ENCODE measurements around the gene SLC8A1. TPM values are rescaled to one million over a fixed set of nuclear protein-coding genes. Genes with fewer than 3 reads are reported as not detected.
A peak's percentile ranks its signal among the peaks of the same experiment; 100 is the strongest.

SLC8A1 gene
- total RNA-seq, 2 donors from 2014 or later: 105 to 121 TPM

- DNase-seq (ENCODE audit: low spot score): no peak
- intact Hi-C loops (cut with DNase I): no loop called here
Observed at GRCh38 chr2:40341198-40341597, 110.7 kb downstream of the SLC8A1 start.

GRCh38 chr2:40339026-40339425, 112.9 kb downstream of the SLC8A1 start:
- intact Hi-C loops (cut with DNase I): no loop called here
- no peak for DNase-seq (ENCODE audit: low spot score)

GRCh38 chr2:40332191-40332826, 119.6 kb downstream of the SLC8A1 start:
- intact Hi-C loops (cut with DNase I): no loop called here
- no peak for DNase-seq (ENCODE audit: low spot score)

GRCh38 chr2:40330096-40330495, 121.8 kb downstream of the SLC8A1 start:
- intact Hi-C loops (cut with DNase I): no loop called here
- no peak for DNase-seq (ENCODE audit: low spot score)

GRCh38 chr2:40329739-40330030, 122.2 kb downstream of the SLC8A1 start:
- intact Hi-C loops (cut with DNase I): no loop called here

DNA sequence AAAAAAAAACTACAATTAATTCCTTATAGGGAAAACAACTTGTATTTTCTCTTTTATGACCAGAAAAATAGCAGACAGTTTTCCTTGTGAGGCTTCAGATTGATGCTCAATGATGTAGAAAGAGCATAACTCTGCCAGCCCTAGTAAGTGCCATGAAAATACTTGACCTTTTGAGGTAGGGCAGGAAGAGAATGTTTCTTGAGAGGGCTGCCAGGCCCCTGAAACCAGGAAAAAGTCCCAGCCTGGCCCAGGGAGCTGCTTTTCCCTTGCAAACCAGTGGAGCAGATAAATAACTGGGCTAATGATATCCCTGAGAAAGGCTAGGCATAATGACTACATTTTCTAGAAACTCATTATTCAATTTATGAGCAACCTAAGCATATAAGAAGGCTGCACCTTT, 126.8 kb downstream of the SLC8A1 start:
- intact Hi-C loops (cut with DNase I): no loop called here
- DNase-seq (ENCODE audit: low spot score): no peak

More at GRCh38 chr2:40329739-40330030, 122.2 kb downstream of the SLC8A1 start:
- DNase-seq (ENCODE audit: low spot score): no peak

GRCh38 chr2:40324656-40325055, 127.2 kb downstream of the SLC8A1 start:
- intact Hi-C loops (cut with DNase I): no loop called here
- DNase-seq (ENCODE audit: low spot score): no peak

DNA sequence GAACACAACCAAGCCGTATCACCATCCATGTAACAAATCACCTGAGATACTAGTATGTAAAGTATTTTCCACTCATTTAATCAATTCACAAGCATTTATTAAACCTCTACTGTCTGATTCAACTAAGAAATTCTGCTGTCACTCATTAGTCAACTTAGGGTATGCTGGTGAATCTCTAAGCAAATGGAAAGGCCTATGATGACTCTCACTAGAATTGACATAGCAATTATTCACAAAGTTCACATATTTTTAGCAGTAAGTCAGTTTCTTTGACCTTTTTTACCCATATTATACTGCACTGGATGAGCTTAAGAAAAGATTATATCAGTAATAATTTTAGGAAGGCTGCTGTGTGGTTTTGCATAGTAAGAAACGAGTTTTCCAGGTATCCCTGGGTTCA, 130.1 kb downstream of the SLC8A1 start:
- intact Hi-C loops (cut with DNase I): no loop called here
- DNase-seq (ENCODE audit: low spot score): no peak

- intact Hi-C loops (cut with DNase I): no loop called here
- no peak for DNase-seq (ENCODE audit: low spot score)
Observed at GRCh38 chr2:40321016-40321623, 130.8 kb downstream of the SLC8A1 start.

DNA sequence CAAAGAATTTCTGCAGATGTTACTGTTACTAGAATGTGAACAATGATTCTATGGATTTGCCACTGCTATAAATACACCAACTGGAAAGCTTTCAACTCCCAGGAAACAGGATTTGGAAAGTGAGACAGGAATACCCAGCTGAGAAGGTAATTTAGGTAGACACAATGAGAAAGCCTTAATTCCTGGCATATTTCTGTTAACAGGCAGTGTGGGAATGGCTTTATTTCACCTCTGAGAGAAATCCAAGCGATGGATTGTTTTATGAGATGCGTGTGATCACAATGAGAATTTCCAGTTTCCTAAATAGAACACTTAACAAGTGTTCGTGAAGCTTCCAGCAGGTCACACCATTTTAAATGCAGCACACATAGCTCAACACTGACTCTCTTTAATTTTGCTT, 133.0 kb downstream of the SLC8A1 start:
- intact Hi-C loops (cut with DNase I): no loop called here
- no peak for DNase-seq (ENCODE audit: low spot score)

DNA sequence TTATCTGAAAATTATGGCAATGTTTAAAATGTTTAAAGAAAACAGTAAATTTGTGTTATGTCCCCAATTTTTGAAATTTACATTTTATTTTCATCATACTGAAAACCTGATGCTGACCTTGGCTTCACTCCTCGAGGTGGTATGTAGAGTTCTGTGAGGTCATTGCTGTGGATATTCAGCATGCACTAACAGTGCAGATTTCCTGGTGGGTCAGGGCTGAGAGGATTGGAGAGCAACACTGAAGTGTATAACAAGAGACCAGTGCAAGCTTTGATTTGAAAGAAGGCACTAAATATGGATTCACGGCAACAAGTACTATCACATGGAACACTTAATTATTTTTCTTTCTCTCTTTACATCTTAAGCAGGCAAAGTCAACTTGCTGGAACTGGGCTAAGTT, 134.1 kb downstream of the SLC8A1 start:
- intact Hi-C loops (cut with DNase I): no loop called here
- no peak for DNase-seq (ENCODE audit: low spot score)

DNA sequence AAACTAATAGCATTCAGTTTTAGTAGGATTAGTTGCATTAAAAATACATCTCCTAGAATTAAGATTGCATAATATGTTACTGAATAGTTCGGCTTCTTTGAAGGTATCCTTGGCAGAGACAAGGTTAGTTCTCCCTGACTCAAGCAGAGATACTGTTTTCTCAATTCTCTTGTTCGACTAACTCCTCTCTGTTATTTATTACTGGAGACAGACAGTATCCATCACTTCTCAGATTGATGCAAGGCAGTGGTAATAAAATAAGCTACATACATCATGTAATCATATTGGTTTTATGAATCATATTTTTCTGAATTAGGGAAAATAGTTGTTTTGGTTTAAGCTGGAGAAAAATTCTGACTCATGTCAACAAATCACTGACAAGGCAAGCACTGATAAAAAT, 134.8 kb downstream of the SLC8A1 start:
- DNase-seq (ENCODE audit: low spot score): no peak
- intact Hi-C loops (cut with DNase I): no loop called here

DNA sequence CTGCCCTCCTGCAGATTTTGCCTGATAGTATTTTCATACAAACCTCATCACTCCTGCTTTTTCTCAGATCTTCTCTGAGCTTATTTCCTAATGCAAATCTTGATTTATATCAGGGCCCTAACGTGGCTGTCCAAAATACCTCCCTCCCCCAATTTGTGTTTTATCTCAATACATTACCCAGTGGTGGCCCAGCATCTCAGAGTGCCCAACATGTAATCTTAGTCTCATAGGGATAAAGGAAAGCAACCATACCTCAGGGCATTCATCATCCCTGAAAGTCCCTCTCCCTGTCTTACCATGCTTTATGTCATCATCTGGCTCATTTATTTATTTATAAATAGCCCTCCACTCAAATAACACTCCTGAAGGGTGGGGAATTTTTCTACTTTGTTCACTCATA, 135.3 kb downstream of the SLC8A1 start:
- DNase-seq (ENCODE audit: low spot score): no peak
- intact Hi-C loops (cut with DNase I): no loop called here

DNA sequence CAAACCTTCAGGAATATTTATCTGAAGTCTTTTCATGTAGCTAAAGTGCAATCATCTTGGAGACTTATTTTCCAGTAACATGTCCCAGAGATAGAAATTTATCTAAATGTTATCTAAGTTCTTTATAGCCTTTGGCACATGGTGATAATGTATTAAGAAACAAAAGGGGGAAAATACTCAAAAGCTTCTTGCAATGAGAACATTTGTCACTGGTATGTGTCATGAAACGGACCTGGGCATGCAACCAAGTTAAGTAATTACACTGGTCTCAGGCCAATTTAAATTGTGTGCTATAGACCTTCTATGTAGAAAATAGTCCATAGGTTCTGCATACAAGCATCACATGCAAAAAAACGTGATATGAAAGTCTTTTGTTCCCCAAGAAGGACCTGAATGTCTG, 136.2 kb downstream of the SLC8A1 start:
- intact Hi-C loops (cut with DNase I): no loop called here
- DNase-seq (ENCODE audit: low spot score): no peak

DNA sequence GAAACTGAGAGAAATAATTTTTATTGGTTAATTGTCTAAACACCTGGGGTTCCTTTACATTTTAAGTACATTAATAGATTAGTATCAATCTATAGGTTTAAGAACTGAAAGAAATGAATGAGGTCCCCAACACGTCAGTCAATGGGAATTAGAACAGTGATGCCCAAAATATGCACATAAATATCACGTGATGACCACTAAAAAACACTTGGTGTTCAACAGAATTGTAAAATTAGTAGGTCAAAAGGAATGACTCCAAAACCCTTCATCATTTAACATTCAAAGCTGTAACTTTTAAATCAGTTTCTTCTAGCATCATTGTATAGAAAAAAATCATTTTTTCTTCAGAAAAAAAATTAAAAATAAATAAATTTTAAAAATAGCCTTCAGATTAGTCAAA, 140.9 kb downstream of the SLC8A1 start:
- no peak for DNase-seq (ENCODE audit: low spot score)
- intact Hi-C loops (cut with DNase I): no loop called here

GRCh38 chr2:40310303-40310702, 141.6 kb downstream of the SLC8A1 start:
- intact Hi-C loops (cut with DNase I): no loop called here
- DNase-seq (ENCODE audit: low spot score): no peak

DNA sequence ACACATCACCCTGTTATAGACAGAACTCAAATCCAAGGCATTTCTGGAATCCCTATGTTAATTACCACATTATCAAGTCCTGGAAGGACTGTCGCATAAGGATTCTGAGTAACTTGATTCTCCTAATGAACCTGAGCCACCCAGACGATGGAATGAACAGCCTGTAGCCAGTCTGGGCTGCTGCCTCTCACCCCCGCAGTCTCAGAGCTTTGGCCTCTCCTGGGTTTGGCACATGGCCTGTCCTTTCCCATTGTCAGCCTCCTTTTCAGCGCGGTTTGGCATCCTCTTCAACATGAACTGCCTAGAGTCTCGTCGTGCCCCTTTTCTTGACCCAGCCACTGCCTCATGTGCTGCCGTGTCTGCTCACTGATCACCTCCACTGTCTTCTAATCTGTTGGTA, 147.6 kb downstream of the SLC8A1 start:
- peak; percentile 79 for DNase-seq (ENCODE audit: low spot score)
- intact Hi-C loops (cut with DNase I): no loop called here

- no peak for DNase-seq (ENCODE audit: low spot score)
- intact Hi-C loops (cut with DNase I): no loop called here
Observed at GRCh38 chr2:40303746-40304145, 148.1 kb downstream of the SLC8A1 start.

DNA sequence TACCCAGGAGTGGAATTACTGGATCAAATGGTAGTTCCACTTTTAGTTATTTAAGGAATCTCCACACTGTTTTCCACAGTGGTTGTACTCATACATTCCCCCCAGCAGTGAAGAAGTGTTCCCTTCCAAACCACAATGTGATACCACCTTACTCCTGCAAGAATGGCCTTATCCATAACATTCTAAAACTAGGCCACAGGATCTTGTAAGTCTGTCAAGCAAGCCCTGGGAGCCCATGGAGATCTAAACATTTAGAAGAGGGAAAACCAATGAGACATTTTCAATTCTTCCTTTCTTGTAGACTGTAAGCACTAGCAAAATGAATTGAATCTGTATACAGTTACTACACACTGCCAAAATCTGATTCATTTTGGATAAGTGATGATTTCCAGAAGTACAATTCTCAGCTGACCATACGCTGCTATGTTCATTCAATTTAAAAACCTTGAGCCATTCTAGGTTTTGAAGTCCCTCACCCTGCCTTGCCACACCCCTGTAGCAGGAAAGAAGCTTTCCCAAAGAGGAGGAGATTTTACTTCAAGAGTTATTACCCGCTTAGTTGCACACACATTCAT, 149.1 kb downstream of the SLC8A1 start:
- intact Hi-C loops (cut with DNase I): no loop called here
- no peak for DNase-seq (ENCODE audit: low spot score)

DNA sequence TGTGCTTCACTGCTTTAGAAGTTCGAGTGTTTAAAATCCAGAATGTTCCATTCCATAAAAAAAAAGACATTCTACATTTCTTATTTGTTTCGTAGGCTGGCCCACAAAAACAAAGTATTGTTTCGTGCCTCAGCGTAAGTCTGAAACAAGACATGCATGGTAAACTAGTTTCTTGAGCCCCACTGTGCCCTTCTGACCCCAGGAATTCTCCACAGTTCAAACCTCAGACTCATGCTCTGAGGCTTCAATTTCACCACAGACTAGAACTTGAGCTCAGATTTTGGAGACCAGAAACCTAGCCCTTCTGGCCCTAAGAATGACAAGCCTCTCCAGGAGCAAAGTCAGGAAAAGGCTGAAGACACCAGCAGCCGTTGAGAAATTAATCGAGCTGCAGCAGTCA, 151.5 kb downstream of the SLC8A1 start:
- DNase-seq (ENCODE audit: low spot score): no peak
- intact Hi-C loops (cut with DNase I): no loop called here

GRCh38 chr2:40299781-40300180, 152.1 kb downstream of the SLC8A1 start:
- intact Hi-C loops (cut with DNase I): no loop called here
- no peak for DNase-seq (ENCODE audit: low spot score)

All from posterior vena cava (tissue), 2 donors.